Measurements from ENCODE around the gene ZDHHC7.

ZDHHC7 gene

GRCh38 chr16:85047867-85048455 is 36.6 kb upstream of the ZDHHC7 start:
- no peak overlapping the region for H3K4me3 ChIP-seq (ENCODE audit: low read depth, low read length)
- DNase-seq (ENCODE audit: low read depth) = no peak
- TF ChIP-seq CTCF (conservative IDR thresholded peaks at IDR 0.05; ENCODE audit: low read depth, low read length) = no peak

DNA sequence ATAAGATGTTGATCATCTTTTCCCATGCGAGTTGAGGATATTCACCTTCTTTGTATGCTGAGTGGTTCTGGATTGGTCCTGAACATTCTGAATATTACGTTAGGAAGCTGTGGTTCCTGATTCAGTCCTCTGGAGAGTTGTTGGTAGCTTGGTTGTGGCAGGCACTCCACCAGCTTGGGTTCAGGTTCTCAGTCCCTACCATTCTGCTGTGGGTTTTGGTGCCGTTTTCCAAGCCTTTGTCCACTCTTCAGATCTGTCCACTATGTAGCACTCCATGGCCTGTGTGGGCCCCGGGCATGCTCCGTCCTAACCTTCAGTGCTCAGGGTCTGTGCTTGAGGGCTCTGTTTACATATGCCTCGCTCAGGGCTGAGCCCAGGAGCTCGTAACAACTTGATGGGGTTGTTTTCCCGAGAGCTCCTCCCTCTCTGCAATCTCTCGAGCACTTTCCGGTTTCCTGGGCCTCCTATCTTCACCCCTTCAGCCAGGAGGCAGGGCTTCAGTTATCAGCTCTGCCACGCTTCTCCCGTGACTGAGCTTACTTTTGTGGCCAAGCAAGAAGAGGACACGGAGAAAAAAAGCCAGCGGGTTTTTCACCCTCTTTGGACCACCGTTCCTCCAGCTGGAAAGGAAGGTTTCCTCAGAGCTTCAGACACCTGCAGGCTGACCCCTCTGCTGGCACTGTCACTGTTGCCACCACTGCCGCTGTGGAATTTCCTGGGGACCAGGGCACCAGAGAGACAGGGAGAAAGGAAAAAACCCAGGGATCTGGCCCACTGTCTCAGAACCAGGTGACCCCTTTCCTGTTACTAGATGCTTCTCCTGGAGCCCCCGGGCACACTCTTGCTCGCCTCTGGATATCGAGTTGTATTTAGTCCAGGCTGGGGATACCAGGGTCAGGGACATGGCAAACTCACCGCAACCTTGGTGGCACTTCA is 35.9 kb upstream of the ZDHHC7 start:
- H3K4me3 ChIP-seq (ENCODE audit: low read depth, low read length) = no peak overlapping the region
- TF ChIP-seq CTCF (conservative IDR thresholded peaks at IDR 0.05; ENCODE audit: low read depth, low read length) = no peak
- DNase-seq (ENCODE audit: low read depth) = no peak

GRCh38 chr16:85046472-85046916 is 35.2 kb upstream of the ZDHHC7 start:
- no peak overlapping the region for H3K4me3 ChIP-seq (ENCODE audit: low read depth, low read length)
- DNase-seq (ENCODE audit: low read depth) = no peak
- no peak for TF ChIP-seq CTCF (conservative IDR thresholded peaks at IDR 0.05; ENCODE audit: low read depth, low read length)

DNA sequence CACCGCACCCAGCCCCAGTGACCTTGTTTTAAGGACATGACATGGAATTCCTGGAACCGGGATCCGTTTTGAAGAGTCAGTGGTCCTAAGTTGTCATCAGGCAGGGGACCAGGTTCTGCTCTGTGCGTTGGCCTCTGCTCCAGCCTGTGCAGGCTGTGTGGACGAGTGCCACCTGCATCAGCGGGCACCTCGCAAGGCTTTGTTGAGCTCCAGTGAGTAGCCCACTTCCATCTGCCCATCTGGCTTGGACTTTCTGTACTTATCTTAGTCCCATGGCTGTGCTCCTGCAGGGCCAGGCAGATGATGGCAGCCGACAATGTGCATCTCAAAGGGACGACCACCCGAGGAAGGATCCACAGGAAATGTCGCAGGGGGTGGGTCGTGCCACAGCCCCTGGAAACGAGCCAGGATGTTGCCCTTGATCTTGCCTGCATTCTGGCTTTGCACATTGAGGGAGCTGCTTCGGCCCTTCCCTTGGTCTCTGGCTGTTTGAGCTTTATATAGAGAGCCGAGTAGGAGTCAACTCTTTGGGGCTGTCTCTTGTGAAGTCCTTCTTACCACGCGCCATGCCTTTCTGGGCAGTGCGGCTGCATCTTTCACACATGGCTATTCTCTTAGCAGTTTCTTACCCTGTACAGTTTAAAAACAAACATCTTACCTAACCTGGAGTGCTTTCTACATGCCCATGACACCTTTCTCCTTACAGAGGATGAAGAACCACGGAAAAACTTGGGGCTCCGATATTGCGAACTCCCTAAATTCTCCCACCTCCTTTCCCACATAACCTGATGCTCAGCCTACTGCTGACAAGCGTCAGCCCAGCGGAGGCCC is 34.5 kb upstream of the ZDHHC7 start:
- no peak overlapping the region for H3K4me3 ChIP-seq (ENCODE audit: low read depth, low read length)
- TF ChIP-seq CTCF (conservative IDR thresholded peaks at IDR 0.05; ENCODE audit: low read depth, low read length) = no peak
- DNase-seq (ENCODE audit: low read depth) = no peak

DNA sequence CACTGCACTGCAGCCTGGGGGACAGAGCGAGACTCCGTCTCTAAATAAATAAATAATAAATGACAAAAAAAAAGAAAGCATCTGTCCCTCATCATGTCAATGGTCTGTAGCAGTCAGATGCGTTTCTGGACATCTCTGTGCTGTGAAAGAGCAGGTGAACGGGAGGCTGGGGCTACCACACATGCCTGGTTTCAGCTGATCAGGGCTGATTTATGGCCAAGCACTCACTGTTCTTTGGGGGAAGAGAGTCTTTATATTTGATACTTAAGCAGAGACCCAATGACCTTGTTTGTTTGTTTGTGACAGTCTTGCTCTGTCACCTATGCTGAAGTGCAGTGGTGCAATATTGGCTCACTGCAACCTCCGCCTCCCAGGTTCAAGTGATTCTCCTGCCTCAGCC is 33.7 kb upstream of the ZDHHC7 start:
- no peak for TF ChIP-seq CTCF (conservative IDR thresholded peaks at IDR 0.05; ENCODE audit: low read depth, low read length)
- DNase-seq (ENCODE audit: low read depth) = no peak

DNA sequence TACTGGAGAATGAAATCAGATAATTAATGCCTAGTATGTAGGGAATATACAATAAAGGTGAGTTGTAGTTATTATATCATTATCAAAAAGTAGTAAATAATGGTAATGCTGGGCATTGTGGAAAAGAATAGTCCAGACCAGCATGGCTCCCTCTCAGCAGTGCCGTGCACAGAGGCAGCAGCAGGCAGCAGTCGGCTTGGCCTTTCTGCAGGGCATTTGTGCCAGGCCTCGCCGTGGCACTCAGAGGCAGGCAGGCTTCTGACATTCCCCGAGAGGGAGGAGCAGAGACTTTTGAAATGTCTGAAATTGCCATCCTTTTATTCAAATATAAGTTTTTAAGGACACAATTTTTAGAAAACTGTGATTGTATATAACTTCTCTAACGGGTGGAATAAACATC is 31.3 kb upstream of the ZDHHC7 start:
- no peak overlapping the region for H3K4me3 ChIP-seq (ENCODE audit: low read depth, low read length)
- no peak for TF ChIP-seq CTCF (conservative IDR thresholded peaks at IDR 0.05; ENCODE audit: low read depth, low read length)
- DNase-seq (ENCODE audit: low read depth) = no peak

More for the DNA sequence above, 33.7 kb upstream of the ZDHHC7 start:
- H3K4me3 ChIP-seq (ENCODE audit: low read depth, low read length) = no peak overlapping the region
